B cell (primary cell): ENCODE measurements around the gene PFN4. TPM values are rescaled to one million over a fixed set of nuclear protein-coding genes. Genes with fewer than 3 reads are reported as not detected.

ENCODE experiments used
- ATAC-seq: fragments of 200-7000 bp; cut with Tn5 transposase; one replicate; pipeline ENCODE4 v1.10.0; 2021; ENCODE audit warnings: low read depth, mild to moderate bottlenecking, moderate number of reproducible peaks, moderate library complexity
- CTCF ChIA-PET: fragments of 350-600 bp; sonication (Branson Sonifier 250); formaldehyde crosslinking; loops from one replicate; lab custom pipeline; 2021; ENCODE audit warnings: antibody characterized with exemption, inconsistent platforms; lab: Charles Lee
- POLR2A ChIA-PET: fragments of 350-600 bp; sonication (Branson Sonifier 250); formaldehyde crosslinking; loops from one replicate; lab custom pipeline; 2021; ENCODE audit warnings: antibody characterized with exemption; lab: Charles Lee
- DNase-seq: peaks from one replicate; pipeline ENCODE4 v3.0.0; 2013
- H2AFZ ChIP-seq: 2 replicates; pipeline ENCODE4 v1.6.1; 2012; ENCODE audit warnings: mild to moderate bottlenecking, low read depth, low read length; ENCODE audit not compliant: insufficient read depth, poor library complexity, severe bottlenecking
- H3K27ac ChIP-seq, 2 donors: 1 replicate in 1 of 2; 2 replicates in 1 of 2; pipeline ENCODE4 v1.5.1; 2012 to 2013; ENCODE audit warnings: low read length in 2 of 2, mild to moderate bottlenecking in 2 of 2, moderate library complexity in 1 of 2
- H3K27me3 ChIP-seq, 4 experiments: fragments of 200-600 bp in 1 of 4; sonication (generic) in 1 of 4; replicated peaks in 1 of 4; 1 replicate in 2 of 4; 2 replicates in 2 of 4; pipeline versions ENCODE4 v1.6.1 to v1.7.0; 2013 to 2016; ENCODE audit warnings: low read length in 3 of 4, mild to moderate bottlenecking in 2 of 4, mixed read lengths in 1 of 4, moderate library complexity in 1 of 4; ENCODE audit not compliant: insufficient read depth in 4 of 4, control insufficient read depth in 3 of 4; ENCODE audit errors: control extremely low read depth in 1 of 4
- H3K36me3 ChIP-seq, 2 experiments: replicated peaks in 1 of 2; 1 replicate in 1 of 2; 2 replicates in 1 of 2; pipeline versions ENCODE4 v1.6.1 to v1.7.1; 2013; ENCODE audit warnings: low read length in 1 of 2; ENCODE audit not compliant: insufficient read depth in 2 of 2, control insufficient read depth in 1 of 2; ENCODE audit errors: control extremely low read depth in 1 of 2, extremely low read depth in 1 of 2
- H3K4me1 ChIP-seq, 2 donors: fragments of 200-600 bp in 1 of 2; sonication (generic) in 1 of 2; 1 replicate in 1 of 2; 2 replicates in 1 of 2; pipeline versions ENCODE4 v1.5.1 to v1.6.1; 2013 to 2017; ENCODE audit warnings: low read length in 2 of 2; ENCODE audit not compliant: control insufficient read depth in 2 of 2, insufficient read depth in 2 of 2
- H3K4me2 ChIP-seq: replicated peaks from 2 replicates; pipeline ENCODE3; 2012; ENCODE audit warnings: mild to moderate bottlenecking, low read depth, low read length; ENCODE audit not compliant: poor library complexity, severe bottlenecking
- H3K4me3 ChIP-seq, 5 experiments: fragments of 200-600 bp in 1 of 5; sonication (generic) in 1 of 5; 1 replicate in 3 of 5; 2 replicates in 2 of 5; pipeline versions ENCODE4 v1.5.1 to v1.7.0; 2011 to 2016; ENCODE audit warnings: low read length in 4 of 5, mild to moderate bottlenecking in 4 of 5, low read depth in 2 of 5, control low read depth in 1 of 5, moderate library complexity in 1 of 5; ENCODE audit not compliant: insufficient read depth in 1 of 5; ENCODE audit errors: control extremely low read depth in 1 of 5, extremely low read depth in 1 of 5
- H3K79me2 ChIP-seq: fragments of 200-600 bp; sonication (generic); one replicate; pipeline ENCODE4 v1.6.0; 2016; ENCODE audit warnings: low read length; ENCODE audit not compliant: control insufficient read depth, insufficient read depth
- H3K9ac ChIP-seq: fragments of 200-600 bp; sonication (generic); 2 replicates; pipeline ENCODE4 v1.6.1; 2017; ENCODE audit warnings: mild to moderate bottlenecking, low read length, moderate library complexity
- H3K9me3 ChIP-seq, 3 donors: one replicate each; pipeline versions ENCODE4 v1.6.1 to v1.7.1; 2013; ENCODE audit warnings: low read length in 2 of 3; ENCODE audit not compliant: control insufficient read depth in 2 of 3, insufficient read depth in 1 of 3; ENCODE audit errors: control extremely low read depth in 1 of 3
- H4K20me1 ChIP-seq: 2 replicates; pipeline ENCODE4 v1.6.0; 2012; ENCODE audit warnings: mild to moderate bottlenecking, low read length; ENCODE audit not compliant: insufficient read depth, control insufficient read depth, poor library complexity, severe bottlenecking
- H3K27ac Mint-ChIP-seq: one replicate; pipeline ENCODE4 v1.8.0; 2021; ENCODE audit warnings: mixed read lengths
- H3K27me3 Mint-ChIP-seq: one replicate; pipeline ENCODE4 v1.8.0; 2021; ENCODE audit warnings: mixed read lengths
- H3K4me1 Mint-ChIP-seq: one replicate; pipeline ENCODE4 v1.8.0; 2021; ENCODE audit warnings: mixed read lengths
- H3K4me3 Mint-ChIP-seq: one replicate; pipeline ENCODE4 v1.8.0; 2021; ENCODE audit warnings: mixed read lengths
- H3K9me3 Mint-ChIP-seq: one replicate; pipeline ENCODE4 v1.8.0; 2022; ENCODE audit warnings: mixed read lengths; ENCODE audit not compliant: insufficient read depth
- EZH2 ChIP-seq: IDR thresholded peaks from 2 replicates; pipeline ENCODE4 v1.6.1; 2012; ENCODE audit warnings: borderline replicate concordance, low read depth, mild to moderate bottlenecking, moderate library complexity, low read length; ENCODE audit not compliant: insufficient read depth, poor library complexity, severe bottlenecking
- WGBS: methylation state at CpG from one replicate; pipeline ENCODE4 v1.1.5; 2013; ENCODE audit warnings: missing lambda C conversion rate; ENCODE audit not compliant: insufficient coverage; 5-methylcytosine and 5-hydroxymethylcytosine counted together
- intact Hi-C: fragments of 100-400 bp; cut with micrococcal nuclease; formaldehyde crosslinking; loops from one replicate; pipeline ENCODE4 v1.10.0; 2022
- polyA plus RNA-seq: library from polyadenylated mRNA; depleted of rRNA; stranded (reverse); fragments of >200 nt; gene quantifications from 2 replicates; pipeline ENCODE4 v1.2.3, GENCODE V29; 2012
- total RNA-seq, 2 donors: library from RNA; stranded (reverse); fragments of 120-200 nt in 1 of 2; gene quantifications; 1 replicate in 1 of 2; 2 replicates in 1 of 2; pipeline versions ENCODE4 v1.2.3 to v1.2.4, GENCODE V29; 2013 to 2022
- TF ChIP-seq, protein P1 (sequence below): fragments of 200-600 bp; IDR thresholded peaks from one replicate; pipeline ENCODE4 v1.8.0; 2022; ENCODE audit warnings: antibody characterized with exemption, mild to moderate bottlenecking

PFN4 gene
- total and polyA plus RNA-seq, 2 donors (not counting 1 experiment from before 2014, with no cell fraction given), result 0.13 to 0.39 TPM

DNA sequence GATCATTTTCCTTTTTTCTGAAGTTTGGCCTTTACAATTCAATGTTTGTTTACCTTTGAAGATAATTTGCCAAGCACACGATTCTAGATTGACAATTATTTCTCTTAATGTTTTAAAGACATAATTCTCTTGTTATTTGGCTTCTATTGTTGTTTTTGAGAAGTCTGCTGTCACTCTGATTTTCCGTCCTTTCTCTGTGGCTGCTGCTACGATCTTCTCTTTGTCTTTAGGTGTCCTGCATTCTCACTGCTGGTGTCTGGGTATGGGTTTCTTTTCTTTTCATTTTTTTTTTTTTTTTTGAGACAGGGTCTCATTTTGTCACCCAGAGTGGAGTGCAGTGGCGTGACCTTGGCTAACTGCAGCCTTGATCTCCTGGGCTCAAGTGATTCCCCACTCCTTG lies 36.6 kb upstream of the PFN4 start:
- ChIA-PET CTCF (no interaction called here), POLR2A (no interaction called here)
- Mint-ChIP-seq H3K9me3 (no peaks in the 10 kb centered on the region), H3K4me1 (peaks cover 6% of the 10 kb centered on the region), H3K27me3 (no peaks in the 10 kb centered on the region), H3K4me3 (no peak overlapping the region), H3K27ac (no peak overlapping the region)
- H2AFZ ChIP-seq, result no peak overlapping the region
- TF ChIP-seq, protein P1, sequence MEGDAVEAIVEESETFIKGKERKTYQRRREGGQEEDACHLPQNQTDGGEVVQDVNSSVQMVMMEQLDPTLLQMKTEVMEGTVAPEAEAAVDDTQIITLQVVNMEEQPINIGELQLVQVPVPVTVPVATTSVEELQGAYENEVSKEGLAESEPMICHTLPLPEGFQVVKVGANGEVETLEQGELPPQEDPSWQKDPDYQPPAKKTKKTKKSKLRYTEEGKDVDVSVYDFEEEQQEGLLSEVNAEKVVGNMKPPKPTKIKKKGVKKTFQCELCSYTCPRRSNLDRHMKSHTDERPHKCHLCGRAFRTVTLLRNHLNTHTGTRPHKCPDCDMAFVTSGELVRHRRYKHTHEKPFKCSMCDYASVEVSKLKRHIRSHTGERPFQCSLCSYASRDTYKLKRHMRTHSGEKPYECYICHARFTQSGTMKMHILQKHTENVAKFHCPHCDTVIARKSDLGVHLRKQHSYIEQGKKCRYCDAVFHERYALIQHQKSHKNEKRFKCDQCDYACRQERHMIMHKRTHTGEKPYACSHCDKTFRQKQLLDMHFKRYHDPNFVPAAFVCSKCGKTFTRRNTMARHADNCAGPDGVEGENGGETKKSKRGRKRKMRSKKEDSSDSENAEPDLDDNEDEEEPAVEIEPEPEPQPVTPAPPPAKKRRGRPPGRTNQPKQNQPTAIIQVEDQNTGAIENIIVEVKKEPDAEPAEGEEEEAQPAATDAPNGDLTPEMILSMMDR, result no peak
- TF ChIP-seq EZH2, result no peak
- no peak for DNase-seq
- intact Hi-C loops, result no loop called here
- H4K20me1 ChIP-seq, result no peaks in the 10 kb centered on the region
- H3K9me3 ChIP-seq, result peaks cover 0 to 5% (median 4%) of the 10 kb centered on the region in 3 donors
- no peak overlapping the region for H3K4me3 ChIP-seq
- no peak for ATAC-seq
- no peaks in the 10 kb centered on the region for H3K79me2 ChIP-seq
- H3K9ac ChIP-seq, result no peak overlapping the region
- no peak overlapping the region for H3K4me2 ChIP-seq
- H3K27ac ChIP-seq, result no peak overlapping the region
- H3K27me3 ChIP-seq, result no peaks in the 10 kb centered on the region
- 100% methylated on average over 1 of the region's 4 CpGs for WGBS
- H3K36me3 ChIP-seq, result no peaks in the 10 kb centered on the region
- H3K4me1 ChIP-seq, result peaks cover 3 to 6% of the 10 kb centered on the region in 2 donors

DNA sequence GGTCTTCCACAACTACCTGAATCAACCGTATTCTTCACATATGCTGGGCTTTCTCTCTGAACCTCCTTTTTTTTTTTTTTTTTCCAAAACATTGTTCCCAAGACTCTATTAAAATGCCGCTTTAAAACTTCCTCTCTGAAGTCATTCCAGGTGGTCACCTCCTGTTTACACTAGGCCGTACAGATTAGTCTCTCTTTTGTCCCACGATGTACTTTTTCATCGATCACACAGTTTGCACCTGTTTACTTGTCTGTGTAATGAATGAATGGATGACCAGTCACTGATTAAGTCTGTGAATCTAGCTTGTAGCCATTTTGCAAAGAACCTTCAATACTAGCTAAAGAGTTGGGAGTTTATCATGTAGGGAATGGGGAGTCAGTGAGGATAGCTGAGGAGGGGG lies 35.0 kb upstream of the PFN4 start:
- H2AFZ ChIP-seq, result no peak overlapping the region
- no peak for ATAC-seq
- intact Hi-C loops, result no loop called here
- no peak overlapping the region for H3K4me2 ChIP-seq
- no peaks in the 10 kb centered on the region for H4K20me1 ChIP-seq
- H3K4me3 ChIP-seq, result no peak overlapping the region
- Mint-ChIP-seq H3K9me3 (no peaks in the 10 kb centered on the region), H3K4me3 (no peak overlapping the region), H3K4me1 (no peaks in the 10 kb centered on the region), H3K27ac (no peak overlapping the region), H3K27me3 (no peaks in the 10 kb centered on the region)
- 100% methylated on average over 4 of the region's 5 CpGs for WGBS
- no peak overlapping the region for H3K27ac ChIP-seq
- no peak overlapping the region for H3K9ac ChIP-seq
- CTCF ChIA-PET, result no interaction called here
- no peak for DNase-seq
- H3K79me2 ChIP-seq, result no peaks in the 10 kb centered on the region
- H3K27me3 ChIP-seq, result no peaks in the 10 kb centered on the region
- H3K4me1 ChIP-seq, result no peaks in the 10 kb centered on the region
- POLR2A ChIA-PET, result no interaction called here
- H3K36me3 ChIP-seq, result no peaks in the 10 kb centered on the region
- peaks cover 0 to 5% (median 4%) of the 10 kb centered on the region in 3 donors for H3K9me3 ChIP-seq
- TF ChIP-seq EZH2, result no peak
- TF ChIP-seq, protein P1, result no peak
